Activated T-cell treated with anti-CD3 and anti-CD28 coated beads, Interleukin-2, amount 50 U/mL, for 24 hours (primary cell): ENCODE results near the gene ZDHHC19.
A peak's percentile ranks its signal among the peaks of the same experiment; 100 is the strongest.
"Not testable (repeated sequence)": the region's sequence is repeated elsewhere in the genome, so short reads cannot be mapped to it uniquely, and the experiment has no call there.

Experiments used
- DNase-seq: peaks from one replicate; pipeline ENCODE4 v3.0.0-alpha.2; 2020
- H3K27ac Mint-ChIP-seq: 2 replicates; pipeline ENCODE4 v1.8.0; 2020; ENCODE audit warnings: mild to moderate bottlenecking, mixed read lengths
- H3K27me3 Mint-ChIP-seq: 2 replicates; pipeline ENCODE4 v1.8.0; 2020; ENCODE audit warnings: mixed read lengths
- H3K36me3 Mint-ChIP-seq: 2 replicates; pipeline ENCODE4 v1.8.0; 2020; ENCODE audit warnings: low read depth, mixed read lengths
- H3K4me1 Mint-ChIP-seq: 2 replicates; pipeline ENCODE4 v1.8.0; 2020; ENCODE audit warnings: low read depth, mixed read lengths
- H3K4me3 Mint-ChIP-seq: 2 replicates; pipeline ENCODE4 v1.8.0; 2020; ENCODE audit warnings: mild to moderate bottlenecking, moderate library complexity, mixed read lengths
- H3K9me3 Mint-ChIP-seq: 2 replicates; pipeline ENCODE4 v1.8.0; 2020; ENCODE audit warnings: mixed read lengths

Gene ZDHHC19, protein sequence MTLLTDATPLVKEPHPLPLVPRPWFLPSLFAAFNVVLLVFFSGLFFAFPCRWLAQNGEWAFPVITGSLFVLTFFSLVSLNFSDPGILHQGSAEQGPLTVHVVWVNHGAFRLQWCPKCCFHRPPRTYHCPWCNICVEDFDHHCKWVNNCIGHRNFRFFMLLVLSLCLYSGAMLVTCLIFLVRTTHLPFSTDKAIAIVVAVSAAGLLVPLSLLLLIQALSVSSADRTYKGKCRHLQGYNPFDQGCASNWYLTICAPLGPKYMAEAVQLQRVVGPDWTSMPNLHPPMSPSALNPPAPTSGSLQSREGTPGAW

DNA sequence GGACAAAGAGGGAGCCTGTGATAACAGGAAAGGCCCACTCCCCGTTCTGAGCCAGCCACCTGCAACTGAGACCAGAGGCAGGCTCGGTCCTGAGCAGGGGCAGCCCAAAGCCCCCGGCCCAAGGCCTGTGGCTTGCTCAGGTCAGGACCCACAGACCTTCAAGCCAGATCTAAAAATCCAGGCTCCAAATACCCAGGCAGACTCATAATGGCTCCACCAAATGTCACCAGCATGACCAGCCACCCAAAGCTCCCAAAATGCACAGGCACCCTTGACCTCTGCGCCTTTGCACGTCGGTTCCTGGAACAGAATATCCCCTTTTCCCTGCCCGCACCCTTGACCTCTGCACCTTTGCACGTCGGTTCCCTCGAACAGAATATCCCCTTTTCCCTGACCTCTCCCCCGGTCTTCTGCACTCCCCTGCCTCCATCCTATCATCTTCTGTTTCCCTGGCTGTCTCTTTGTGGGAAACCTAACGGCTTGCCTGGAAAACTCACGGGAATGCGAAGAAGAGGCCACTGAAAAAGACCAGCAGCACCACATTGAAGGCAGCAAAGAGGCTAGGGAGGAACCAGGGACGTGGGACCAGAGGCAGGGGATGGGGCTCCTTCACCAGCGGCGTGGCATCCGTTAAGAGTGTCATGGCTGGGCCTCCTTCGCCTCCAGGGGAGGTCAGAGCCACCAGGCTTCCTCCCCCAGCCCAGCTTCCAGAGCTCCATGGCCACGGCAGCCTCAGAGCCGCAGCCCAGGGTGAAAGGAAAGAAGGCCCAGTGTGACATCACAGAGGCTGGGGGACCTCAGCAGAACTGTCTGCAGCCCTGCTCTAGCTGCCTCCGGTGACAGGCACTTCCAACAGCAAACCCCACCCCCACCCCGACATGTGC, at the start of gene ZDHHC19:
ZDHHC19 (minus strand) TSS at position 728 of the 884 bp plus-strand sequence; CDS start at position 643, 85 bp downstream.
- H3K27ac Mint-ChIP-seq = no peak within 1 kb of the TSS
- H3K36me3 Mint-ChIP-seq = no peaks in the 10 kb centered on the region
- no peak for DNase-seq
- H3K4me1 Mint-ChIP-seq = peaks cover 13% of the 10 kb centered on the region
- H3K4me3 Mint-ChIP-seq = no peak within 1 kb of the TSS
- no peaks in the 10 kb centered on the region for H3K9me3 Mint-ChIP-seq
- H3K27me3 Mint-ChIP-seq = no peaks in the 10 kb centered on the region

DNA sequence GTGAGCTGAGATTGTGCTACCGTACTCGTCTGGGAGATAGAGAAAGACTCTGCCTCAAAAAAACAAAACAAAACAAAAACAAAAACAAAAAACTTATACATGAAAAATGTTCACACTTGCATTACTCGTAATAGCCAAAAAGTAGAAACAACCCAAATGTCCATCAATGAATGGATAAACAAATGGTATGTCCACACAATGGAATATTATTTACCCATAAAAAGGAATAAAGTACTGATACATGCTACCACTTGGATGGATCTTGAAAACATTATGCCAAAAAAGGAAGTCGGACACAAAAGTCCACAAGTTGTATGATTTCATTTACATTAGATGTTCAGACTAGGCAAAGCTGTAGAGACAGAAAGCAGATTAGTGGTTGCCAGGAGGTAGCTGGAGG, 49.6 kb upstream of the ZDHHC19 start:
- peaks cover 2% of the 10 kb centered on the region for H3K4me1 Mint-ChIP-seq
- H3K9me3 Mint-ChIP-seq = no peaks in the 10 kb centered on the region
- no peaks in the 10 kb centered on the region for H3K27me3 Mint-ChIP-seq
- no peak for DNase-seq
- H3K4me3 Mint-ChIP-seq = no peak overlapping the region
- H3K36me3 Mint-ChIP-seq = peaks cover 64% of the 10 kb centered on the region
- H3K27ac Mint-ChIP-seq = no peak overlapping the region

DNA sequence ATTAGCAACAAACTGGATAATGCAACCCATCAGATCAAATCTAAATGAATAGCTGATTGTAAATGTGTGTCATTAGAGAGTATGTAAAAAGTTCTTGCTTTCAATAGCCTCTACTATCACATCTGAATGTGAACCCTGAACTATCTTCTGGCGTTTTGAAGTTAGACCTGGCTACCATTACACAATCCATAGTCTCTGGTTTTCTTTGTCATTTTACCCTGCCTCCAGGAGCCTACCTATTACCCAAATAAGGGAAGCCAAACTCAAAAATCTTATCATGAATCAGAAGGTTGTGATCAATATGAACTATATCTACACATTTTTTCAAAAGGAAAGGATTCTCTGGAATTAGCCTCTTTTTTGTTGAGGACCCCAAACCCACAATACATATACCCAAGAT, 44.6 kb upstream of the ZDHHC19 start:
- Mint-ChIP-seq H3K27ac (peak overlapping the region; percentile 66), H3K36me3 (peaks cover 51% of the 10 kb centered on the region)

DNA sequence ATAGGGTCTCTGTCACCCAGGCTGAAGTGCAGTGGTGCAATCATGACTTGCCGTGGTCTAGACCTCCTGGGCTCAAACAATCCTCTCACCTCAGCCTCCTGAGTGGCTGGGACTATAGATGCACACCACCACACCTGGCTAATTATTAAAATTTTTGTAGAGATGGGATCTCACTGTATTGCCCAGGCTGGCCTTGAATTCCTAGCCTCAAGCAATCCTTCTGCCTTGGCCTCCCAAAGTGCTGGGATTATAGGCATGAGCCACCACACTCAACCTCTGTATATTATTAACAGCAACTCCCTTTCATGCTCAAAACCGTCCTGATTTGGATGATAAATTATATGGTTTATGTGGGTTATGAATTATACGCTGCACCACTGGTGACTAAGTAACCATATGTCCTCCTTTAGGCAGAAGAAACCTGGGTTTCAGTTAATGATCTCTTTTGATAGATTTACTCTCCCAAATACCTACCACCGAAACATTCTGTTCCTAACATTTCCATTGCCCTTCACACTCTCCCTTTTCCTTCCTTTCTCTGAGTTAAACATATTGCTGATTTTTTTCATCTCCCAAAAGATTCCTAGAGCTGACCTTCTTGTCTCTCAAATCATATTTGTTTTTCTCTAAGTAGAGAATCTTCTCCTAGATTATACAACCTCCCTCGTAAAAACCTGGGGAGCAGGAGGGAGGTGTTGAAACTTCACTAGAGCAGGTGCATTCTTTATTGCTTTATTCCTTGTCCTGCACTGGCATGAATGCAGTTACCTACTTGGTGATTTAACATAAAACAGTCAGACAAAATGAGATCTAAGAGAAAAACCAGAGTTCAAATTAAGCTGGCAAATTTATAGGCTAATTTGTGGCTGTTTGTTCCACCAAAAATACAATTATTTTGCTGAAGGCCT, 43.4 kb upstream of the ZDHHC19 start:
- no peak overlapping the region for H3K4me3 Mint-ChIP-seq
- no peaks in the 10 kb centered on the region for H3K9me3 Mint-ChIP-seq
- no peak for DNase-seq
- peak overlapping the region; percentile 4 for H3K27ac Mint-ChIP-seq
- H3K27me3 Mint-ChIP-seq = no peaks in the 10 kb centered on the region
- H3K36me3 Mint-ChIP-seq = peaks cover 45% of the 10 kb centered on the region
- peaks cover 6% of the 10 kb centered on the region for H3K4me1 Mint-ChIP-seq

More for the DNA sequence above, 44.6 kb upstream of the ZDHHC19 start:
- Mint-ChIP-seq H3K9me3 (no peaks in the 10 kb centered on the region), H3K4me3 (no peak overlapping the region), H3K27me3 (no peaks in the 10 kb centered on the region), H3K4me1 (peaks cover 6% of the 10 kb centered on the region)
- DNase-seq = no peak

DNA sequence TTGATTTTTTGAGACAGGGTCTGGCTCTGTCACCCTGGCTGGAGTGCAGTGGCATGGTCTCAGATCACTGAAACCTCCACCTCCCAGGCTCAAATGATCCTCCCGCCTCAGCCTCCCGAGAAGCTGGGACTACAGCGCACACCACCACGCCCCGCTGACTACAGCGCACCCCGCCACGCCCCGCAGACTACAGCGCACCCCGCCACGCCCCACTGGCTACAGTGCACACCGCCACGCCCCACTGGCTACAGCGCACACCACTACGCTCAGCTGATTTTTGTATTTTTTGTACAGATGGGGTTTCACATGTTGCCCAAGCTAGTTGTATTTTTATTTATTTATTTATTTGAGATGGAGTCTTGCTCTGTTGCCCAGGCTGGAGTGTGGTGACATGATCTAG, 40.7 kb upstream of the ZDHHC19 start:
- Mint-ChIP-seq H3K36me3 (peaks cover 50% of the 10 kb centered on the region), H3K27me3 (no peaks in the 10 kb centered on the region), H3K4me3 (no peak overlapping the region), H3K27ac (no peak overlapping the region), H3K4me1 (peaks cover 12% of the 10 kb centered on the region), H3K9me3 (no peaks in the 10 kb centered on the region)
- DNase-seq = no peak

DNA sequence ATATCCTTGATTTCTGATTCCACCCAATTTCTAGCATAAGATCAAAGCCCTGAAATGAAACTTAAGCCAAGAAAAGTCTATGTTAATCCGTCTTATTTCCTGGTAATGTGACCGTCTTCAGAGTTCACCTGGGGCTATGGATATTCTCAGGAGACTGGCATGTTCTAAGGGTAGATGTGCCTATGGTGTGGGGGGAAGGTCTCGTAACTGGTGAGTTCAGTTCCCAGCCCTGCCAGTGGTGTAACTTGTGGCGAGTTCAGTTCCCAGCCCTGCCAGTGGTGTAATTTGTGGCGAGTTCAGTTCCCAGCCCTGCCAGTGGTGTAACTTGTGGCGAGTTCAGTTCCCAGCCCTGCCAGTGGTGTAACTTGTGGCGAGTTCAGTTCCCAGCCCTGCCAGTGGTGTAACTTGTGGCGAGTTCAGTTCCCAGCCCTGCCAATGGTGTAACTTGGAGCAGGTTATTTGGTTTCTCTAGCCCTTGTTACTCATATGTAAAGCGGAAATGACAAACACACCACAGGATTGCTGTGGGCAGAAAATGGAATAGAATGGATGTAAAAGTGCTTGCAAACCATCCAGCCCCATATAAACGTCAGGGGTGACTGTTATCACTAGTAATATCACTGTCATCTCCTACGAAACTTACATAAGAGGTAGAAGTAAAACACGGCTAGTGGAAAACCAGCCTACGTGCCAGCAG, 35.6 kb upstream of the ZDHHC19 start:
- H3K4me1 Mint-ChIP-seq = peaks cover 6% of the 10 kb centered on the region
- peak overlapping the region; percentile 11 for H3K27ac Mint-ChIP-seq
- no peak overlapping the region for H3K4me3 Mint-ChIP-seq
- no peaks in the 10 kb centered on the region for H3K27me3 Mint-ChIP-seq
- peaks cover 57% of the 10 kb centered on the region for H3K36me3 Mint-ChIP-seq
- no peak for DNase-seq
- H3K9me3 Mint-ChIP-seq = no peaks in the 10 kb centered on the region

DNA sequence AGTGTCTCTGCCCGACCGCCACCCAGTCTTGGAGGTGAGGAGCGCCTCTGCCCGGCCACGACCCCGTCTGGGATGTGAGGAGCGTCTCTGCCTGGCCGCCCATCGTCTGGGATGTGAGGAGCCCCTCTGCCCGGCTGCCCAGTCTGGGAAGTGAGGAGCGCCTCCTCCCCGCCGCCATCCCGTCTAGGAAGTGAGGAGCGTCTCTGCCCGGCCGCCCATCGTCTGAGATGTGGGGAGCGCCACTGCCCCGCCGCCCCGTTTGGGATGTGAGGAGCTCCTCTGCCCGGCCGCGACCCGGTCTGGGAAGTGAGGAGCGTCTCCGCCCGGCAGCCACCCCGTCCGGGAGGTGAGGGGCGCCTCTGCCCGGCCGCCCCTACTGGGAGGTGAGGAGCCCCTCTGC, 33.0 kb upstream of the ZDHHC19 start:
- not testable (repeated sequence) for DNase-seq, H3K9me3 Mint-ChIP-seq, H3K27me3 Mint-ChIP-seq, H3K4me3 Mint-ChIP-seq, H3K4me1 Mint-ChIP-seq, H3K27ac Mint-ChIP-seq
- peaks cover 68% of the 10 kb centered on the region for H3K36me3 Mint-ChIP-seq

DNA sequence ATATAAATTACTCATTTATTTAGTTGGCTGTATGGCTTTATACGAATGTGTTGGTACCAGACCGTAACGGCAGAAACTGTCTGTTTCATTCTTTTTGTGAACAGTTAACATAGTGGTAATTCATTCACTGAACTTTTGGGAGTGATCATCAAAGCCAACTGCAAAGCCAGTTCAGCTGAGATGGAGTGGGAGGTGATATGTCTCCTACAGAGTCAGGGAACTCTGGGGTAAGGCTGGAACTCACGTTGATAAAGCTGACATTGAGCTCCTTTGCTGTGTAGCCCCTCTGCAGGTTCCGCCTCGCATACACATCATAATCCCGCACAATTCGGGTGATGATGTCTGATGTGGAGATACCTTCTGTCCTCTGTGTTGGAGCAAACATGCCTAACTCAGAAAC, 30.5 kb upstream of the ZDHHC19 start:
- Mint-ChIP-seq H3K9me3 (no peaks in the 10 kb centered on the region), H3K27ac (no peak overlapping the region), H3K4me3 (no peak overlapping the region), H3K4me1 (peaks cover 5% of the 10 kb centered on the region), H3K36me3 (peaks cover 77% of the 10 kb centered on the region), H3K27me3 (no peaks in the 10 kb centered on the region)
- DNase-seq = no peak

DNA sequence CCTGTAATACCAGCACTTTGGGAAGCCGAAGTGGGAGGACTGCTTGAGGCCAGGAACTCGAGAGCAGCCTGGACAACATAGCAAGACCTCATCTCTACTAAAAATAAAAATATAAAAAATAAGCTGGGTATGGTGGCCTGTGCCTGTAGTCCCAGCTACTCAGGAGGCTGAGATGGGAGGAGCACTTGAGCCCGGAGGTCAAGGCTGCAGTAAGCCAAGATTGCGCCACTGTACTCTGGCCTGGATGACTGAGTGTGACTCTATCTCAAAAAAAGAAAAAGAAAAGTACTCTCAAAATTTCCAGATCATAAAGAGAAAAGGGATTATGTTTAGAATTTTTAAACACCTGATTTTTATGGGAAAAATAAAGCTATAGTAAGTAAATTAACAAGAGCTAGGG, 29.2 kb upstream of the ZDHHC19 start:
- Mint-ChIP-seq H3K9me3 (no peaks in the 10 kb centered on the region), H3K27ac (no peak overlapping the region), H3K4me1 (peaks cover 7% of the 10 kb centered on the region), H3K36me3 (peaks cover 75% of the 10 kb centered on the region), H3K27me3 (no peaks in the 10 kb centered on the region), H3K4me3 (no peak overlapping the region)
- no peak for DNase-seq

DNA sequence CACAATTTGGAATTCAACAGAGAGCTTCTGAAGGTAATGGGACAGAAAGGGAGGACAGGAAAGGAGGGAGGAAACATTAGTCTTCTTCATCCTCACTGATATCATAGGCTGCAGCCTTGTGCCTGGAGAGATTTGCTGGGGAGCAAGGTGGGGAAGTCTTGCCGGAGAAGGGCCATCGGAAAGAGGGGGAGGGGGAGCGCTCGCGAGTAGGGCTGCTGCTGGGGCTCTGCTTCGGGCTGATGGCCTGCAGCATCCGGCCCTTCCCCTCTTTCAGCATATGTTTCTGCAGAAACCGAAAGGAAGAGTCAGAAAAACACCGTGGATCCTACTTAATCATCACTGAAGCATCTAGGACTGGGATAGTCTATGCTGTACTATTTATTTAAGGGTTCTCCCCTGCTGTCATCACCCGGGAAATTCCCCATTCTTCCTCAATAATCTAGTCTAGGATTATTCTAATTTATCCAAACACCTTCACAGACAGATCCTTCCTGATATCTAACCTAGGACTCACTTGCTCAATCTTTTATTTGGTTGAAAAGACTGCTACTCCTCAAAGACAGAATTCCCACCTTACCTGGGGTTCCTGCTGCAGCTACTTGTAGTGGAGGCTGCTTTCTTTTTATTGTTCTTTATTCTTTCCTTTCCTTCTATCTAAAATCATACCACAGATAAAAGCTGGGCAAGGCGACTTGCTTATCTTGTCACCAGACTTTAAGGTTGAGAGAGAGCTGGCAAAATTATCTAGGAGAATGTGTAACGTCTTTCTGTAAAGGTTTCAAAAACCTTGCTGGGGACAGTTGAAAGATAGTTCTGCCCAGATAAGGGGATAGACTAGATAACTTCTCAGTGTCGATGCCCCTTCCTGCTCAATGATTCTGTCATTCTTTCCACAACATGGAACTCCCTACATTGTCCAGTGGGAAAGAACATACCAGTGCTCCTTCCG, 27.7 kb upstream of the ZDHHC19 start:
- no peak for DNase-seq
- H3K36me3 Mint-ChIP-seq = peaks cover 73% of the 10 kb centered on the region
- no peak overlapping the region for H3K4me3 Mint-ChIP-seq
- H3K4me1 Mint-ChIP-seq = peaks cover 7% of the 10 kb centered on the region
- H3K27ac Mint-ChIP-seq = peak overlapping the region; percentile 66
- no peaks in the 10 kb centered on the region for H3K9me3 Mint-ChIP-seq
- no peaks in the 10 kb centered on the region for H3K27me3 Mint-ChIP-seq

DNA sequence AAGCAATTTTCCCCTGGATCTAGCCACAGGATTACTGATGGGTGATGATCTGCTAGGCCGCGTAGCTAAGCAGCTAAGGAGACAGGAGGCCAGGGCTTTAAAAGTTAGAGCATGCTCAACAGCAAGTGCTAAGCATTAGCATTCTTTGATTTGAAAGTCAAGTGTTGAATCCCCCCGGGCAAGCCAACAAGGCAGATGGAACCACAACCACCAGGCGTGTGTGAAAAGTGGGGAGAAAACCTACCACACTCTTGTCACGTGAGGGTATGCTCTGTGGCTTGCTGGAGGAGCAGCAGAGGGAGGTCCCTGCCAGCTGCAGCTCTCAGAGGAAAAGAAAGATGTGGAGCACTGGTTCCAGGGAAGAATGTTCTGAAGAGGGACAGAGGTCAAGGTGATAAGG, 26.0 kb upstream of the ZDHHC19 start:
- H3K4me1 Mint-ChIP-seq = peaks cover 18% of the 10 kb centered on the region
- H3K9me3 Mint-ChIP-seq = no peaks in the 10 kb centered on the region
- no peaks in the 10 kb centered on the region for H3K27me3 Mint-ChIP-seq
- no peak overlapping the region for H3K4me3 Mint-ChIP-seq
- DNase-seq = no peak
- peak overlapping the region; percentile 75 for H3K27ac Mint-ChIP-seq
- H3K36me3 Mint-ChIP-seq = peaks cover 62% of the 10 kb centered on the region

DNA sequence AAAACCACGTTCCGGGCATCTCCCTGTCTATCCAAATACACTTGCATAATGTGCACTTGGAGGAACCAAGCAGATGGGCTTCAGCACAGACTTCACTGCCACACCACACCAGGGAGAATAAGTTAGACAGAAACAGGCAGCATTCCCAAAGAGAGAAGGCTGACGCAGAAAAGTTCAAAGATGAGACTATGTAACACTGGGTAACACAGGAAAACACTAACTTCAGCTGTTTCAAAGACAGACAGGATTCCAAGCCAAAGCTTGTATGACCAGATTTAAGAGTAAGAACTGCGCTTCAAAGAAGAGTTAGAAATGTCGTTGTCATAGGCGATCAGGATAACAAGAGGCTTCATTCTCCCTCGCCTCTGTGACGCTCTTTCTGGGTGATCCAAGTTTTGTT, 25.0 kb upstream of the ZDHHC19 start:
- Mint-ChIP-seq H3K27ac (no peak overlapping the region), H3K9me3 (no peaks in the 10 kb centered on the region), H3K36me3 (peaks cover 53% of the 10 kb centered on the region), H3K27me3 (no peaks in the 10 kb centered on the region), H3K4me3 (no peak overlapping the region), H3K4me1 (peaks cover 23% of the 10 kb centered on the region)
- no peak for DNase-seq

DNA sequence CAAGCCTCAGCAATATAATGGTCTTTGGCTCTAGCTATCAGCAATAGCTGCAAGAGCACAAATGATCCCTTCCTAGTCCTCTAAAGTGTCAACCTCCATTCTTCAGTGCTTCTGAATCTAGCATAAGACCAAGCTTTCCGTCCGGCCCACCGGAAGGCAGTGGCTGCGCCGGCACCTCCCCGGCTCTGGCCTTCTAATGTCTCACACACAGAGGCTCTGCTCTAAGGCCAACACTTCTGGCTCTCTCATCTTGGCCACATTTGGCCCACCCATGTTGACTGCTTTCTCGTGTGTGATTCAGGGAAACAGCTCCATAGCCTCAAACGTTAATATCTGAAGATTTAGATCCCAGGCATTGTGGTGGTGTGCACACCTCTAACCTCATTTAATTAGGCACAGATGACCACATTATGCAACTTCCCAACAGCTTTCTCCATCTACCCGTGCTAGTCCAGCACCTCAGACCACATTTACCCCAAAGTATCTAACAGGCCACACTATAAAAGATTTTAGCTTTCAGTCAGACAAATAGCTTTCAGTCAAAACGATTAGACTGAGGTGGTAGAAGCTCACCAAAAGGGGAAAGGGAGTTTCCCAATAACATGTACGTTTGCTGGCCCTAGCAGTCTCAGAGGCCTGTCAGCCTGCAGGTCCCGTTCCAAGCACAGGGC, 24.4 kb upstream of the ZDHHC19 start:
- no peaks in the 10 kb centered on the region for H3K27me3 Mint-ChIP-seq
- no peaks in the 10 kb centered on the region for H3K9me3 Mint-ChIP-seq
- H3K27ac Mint-ChIP-seq = peak overlapping the region; percentile 10
- H3K4me1 Mint-ChIP-seq = peaks cover 23% of the 10 kb centered on the region
- DNase-seq = no peak
- peaks cover 49% of the 10 kb centered on the region for H3K36me3 Mint-ChIP-seq
- H3K4me3 Mint-ChIP-seq = no peak overlapping the region
